MCF 10A (cell line): Measurements from ENCODE around the gene NFASC. TPM values are rescaled to one million over a fixed set of nuclear protein-coding genes. Genes with fewer than 3 reads are reported as not detected.

ENCODE experiments used
- BruUV-seq: library from RNA; stranded (reverse); fragments of 400-500 nt; replicated peaks from 2 replicates; lab custom pipeline; 2021; lab: Mats Ljungman, UMichigan
- CTCF ChIA-PET: fragments of 300-600 bp; sonication (Branson Sonifier 250); formaldehyde crosslinking; extraction: SDS; loops from one replicate; lab custom pipeline; 2021; ENCODE audit warnings: antibody characterized with exemption, inconsistent platforms; lab: Yijun Ruan, JAX
- POLR2A ChIA-PET: fragments of 300-600, 350-650 bp; sonication (Branson Sonifier 250); formaldehyde crosslinking; extraction: SDS; loops from one replicate; lab custom pipeline; 2020; ENCODE audit warnings: antibody characterized with exemption, inconsistent platforms; lab: Yijun Ruan, JAX
- DNase-seq: peaks from one replicate; pipeline ENCODE4 v3.0.0-alpha.2; 2018; ENCODE audit not compliant: unreplicated experiment
- H3K27ac Mint-ChIP-seq: one replicate; pipeline ENCODE4 v1.8.0; 2022; ENCODE audit warnings: mild to moderate bottlenecking, low read depth, mixed read lengths; ENCODE audit not compliant: unreplicated experiment
- H3K27me3 Mint-ChIP-seq: one replicate; pipeline ENCODE4 v1.8.0; 2022; ENCODE audit warnings: mixed read lengths; ENCODE audit not compliant: insufficient read depth, unreplicated experiment
- H3K36me3 Mint-ChIP-seq: one replicate; pipeline ENCODE4 v1.8.0; 2022; ENCODE audit warnings: mild to moderate bottlenecking, moderate library complexity, mixed read lengths; ENCODE audit not compliant: insufficient read depth, unreplicated experiment
- H3K4me1 Mint-ChIP-seq: one replicate; pipeline ENCODE4 v1.8.0; 2022; ENCODE audit warnings: mixed read lengths; ENCODE audit not compliant: insufficient read depth, unreplicated experiment
- H3K4me3 Mint-ChIP-seq: one replicate; pipeline ENCODE4 v1.8.0; 2022; ENCODE audit warnings: mild to moderate bottlenecking, moderate library complexity, mixed read lengths; ENCODE audit not compliant: unreplicated experiment
- H3K9me3 Mint-ChIP-seq: one replicate; pipeline ENCODE4 v1.8.0; 2022; ENCODE audit warnings: mixed read lengths; ENCODE audit not compliant: unreplicated experiment
- CTCF ChIP-seq: fragments of 200-600 bp; IDR thresholded peaks from one replicate; pipeline ENCODE4 v1.8.0; 2022; ENCODE audit warnings: antibody characterized with exemption, mild to moderate bottlenecking; ENCODE audit not compliant: unreplicated experiment
- intact Hi-C: fragments of 100-400 bp; cut with micrococcal nuclease; formaldehyde crosslinking; loops from 2 replicates; pipeline ENCODE4 v1.14.1; 2022
- total RNA-seq: library from RNA; stranded (reverse); gene quantifications from 2 replicates; pipeline ENCODE4 v1.2.3, GENCODE V29; 2022

NFASC gene
- total RNA-seq, 1 experiment from 2014 or later, result 0.98 TPM

DNA sequence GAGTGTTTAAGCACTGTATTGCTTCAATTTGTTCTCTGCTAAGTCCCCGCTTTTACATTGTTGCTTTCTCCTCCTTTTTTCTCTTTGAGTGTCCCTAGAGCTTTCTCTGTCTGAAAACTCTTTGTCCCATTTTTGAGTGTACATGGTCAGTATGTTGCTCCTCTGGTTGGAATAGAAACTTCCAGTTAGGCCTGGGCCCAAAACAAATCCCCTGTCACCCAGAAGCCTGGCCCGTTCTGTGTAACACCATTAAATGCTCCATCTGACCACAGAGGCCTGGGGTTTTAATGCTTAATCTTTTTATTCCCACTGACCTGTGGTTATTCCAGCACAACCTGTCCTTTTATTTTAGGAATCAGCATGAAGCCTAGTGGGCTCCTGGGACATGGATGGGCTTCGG, 28.3 kb upstream of the NFASC start:
- H3K36me3 Mint-ChIP-seq, result no peaks in the 10 kb centered on the region
- H3K9me3 Mint-ChIP-seq, result no peaks in the 10 kb centered on the region
- DNase-seq, result no peak
- intact Hi-C loops, result no loop called here
- H3K4me1 Mint-ChIP-seq, result no peaks in the 10 kb centered on the region
- no peak overlapping the region for H3K4me3 Mint-ChIP-seq
- no peak overlapping the region for H3K27ac Mint-ChIP-seq
- BruUV-seq, result no TSS peak
- no peak for TF ChIP-seq CTCF
- peaks cover 73% of the 10 kb centered on the region for H3K27me3 Mint-ChIP-seq
- ChIA-PET CTCF (interaction anchor here (1.1 to 1.6 kb wide), 2 partner anchors 35 to 147 kb away, joined by 3 to 4 read pairs; no protein-coding TSS in a partner anchor), POLR2A (no interaction called here)

- Mint-ChIP-seq H3K4me1 (no peaks in the 10 kb centered on the region), H3K27me3 (peaks cover 73% of the 10 kb centered on the region), H3K36me3 (no peaks in the 10 kb centered on the region), H3K9me3 (no peaks in the 10 kb centered on the region), H3K4me3 (no peak overlapping the region), H3K27ac (no peak overlapping the region)
- no peak for TF ChIP-seq CTCF
- ChIA-PET CTCF (interaction anchor here (0.6 to 1.6 kb wide), 3 partner anchors 35 to 218 kb away, joined by 3 to 4 read pairs (median 4); no protein-coding TSS in a partner anchor), POLR2A (interaction anchor here (2.9 kb wide), 1 partner anchor 13 kb away, joined by 14 read pairs; no protein-coding TSS in a partner anchor)
- BruUV-seq, result no TSS peak
- intact Hi-C loops, result no loop called here
- no peak for DNase-seq
These were observed 27.8 kb upstream of the NFASC start for GRCh38 chr1:204842892-204843291.

DNA sequence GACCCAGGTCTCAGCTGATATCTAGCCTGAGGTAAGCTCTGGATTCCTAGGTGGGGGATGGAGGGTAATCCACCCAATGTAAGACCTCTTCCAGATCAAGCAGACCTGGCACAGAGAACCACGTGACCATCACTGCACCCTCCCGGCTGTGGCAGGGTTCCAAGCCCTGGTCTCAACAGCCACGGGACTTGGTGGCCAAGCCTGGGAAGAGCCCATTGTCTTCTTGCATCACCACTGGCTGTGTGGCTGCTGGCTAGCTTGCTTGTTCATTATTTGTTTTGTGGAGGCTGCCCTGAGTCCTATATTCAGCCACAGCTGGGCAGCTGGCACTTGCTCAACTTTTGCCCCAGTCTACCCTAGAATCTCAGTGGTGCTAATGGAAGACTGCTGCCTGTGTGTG, 24.1 kb upstream of the NFASC start:
- BruUV-seq, result no TSS peak

DNA sequence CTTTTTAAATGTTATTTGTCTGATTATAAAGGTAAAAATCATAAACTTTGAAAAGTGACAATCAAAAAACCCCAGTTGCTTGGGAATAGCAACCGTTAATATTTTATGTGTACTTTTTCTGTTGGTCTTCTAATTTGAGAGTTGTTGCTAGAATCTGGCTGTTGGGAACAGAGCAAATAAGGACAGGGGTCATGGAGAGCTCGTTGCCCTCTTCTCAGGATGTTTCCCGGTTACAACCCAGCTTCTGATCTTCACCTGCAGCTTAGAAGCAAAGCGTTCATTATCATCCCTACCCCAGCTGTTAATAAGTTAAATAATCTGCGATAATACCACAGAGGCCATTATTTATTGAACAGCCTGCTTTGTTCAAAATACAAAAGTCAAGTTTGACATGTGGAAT, 22.1 kb upstream of the NFASC start:
- H3K4me3 Mint-ChIP-seq, result no peak overlapping the region
- H3K9me3 Mint-ChIP-seq, result no peaks in the 10 kb centered on the region
- DNase-seq, result no peak
- H3K36me3 Mint-ChIP-seq, result no peaks in the 10 kb centered on the region
- TF ChIP-seq CTCF, result no peak
- H3K4me1 Mint-ChIP-seq, result no peaks in the 10 kb centered on the region
- no peak overlapping the region for H3K27ac Mint-ChIP-seq
- ChIA-PET POLR2A (interaction anchor here (0.9 to 1.1 kb wide), 2 partner anchors 16 to 33 kb away, joined by 3 read pairs; no protein-coding TSS in a partner anchor), CTCF (interaction anchor here (0.5 to 2.4 kb wide), 5 partner anchors 14 to 126 kb away, joined by 3 to 12 read pairs (median 3); no protein-coding TSS in a partner anchor)
- peaks cover 68% of the 10 kb centered on the region for H3K27me3 Mint-ChIP-seq
- BruUV-seq, result no TSS peak
- intact Hi-C loops, result no loop called here

More for the DNA sequence above, 24.1 kb upstream of the NFASC start:
- CTCF ChIA-PET, result interaction anchor here (0.7 to 0.9 kb wide), 2 partner anchors 39 to 130 kb away, joined by 3 to 4 read pairs; no protein-coding TSS in a partner anchor
- no peak for TF ChIP-seq CTCF
- no peaks in the 10 kb centered on the region for H3K9me3 Mint-ChIP-seq
- peaks cover 76% of the 10 kb centered on the region for H3K27me3 Mint-ChIP-seq
- intact Hi-C loops, result no loop called here
- H3K27ac Mint-ChIP-seq, result no peak overlapping the region
- POLR2A ChIA-PET, result no interaction called here
- H3K4me3 Mint-ChIP-seq, result no peak overlapping the region
- no peaks in the 10 kb centered on the region for H3K36me3 Mint-ChIP-seq
- DNase-seq, result no peak
- H3K4me1 Mint-ChIP-seq, result no peaks in the 10 kb centered on the region
